ENCODE measurements around the gene TRAF3IP3. TPM values are rescaled to one million over a fixed set of nuclear protein-coding genes. Genes with fewer than 3 reads are reported as not detected.
A peak's percentile ranks its signal among the peaks of the same experiment; 100 is the strongest.

The TRAF3IP3 gene
- total and polyA plus RNA-seq, 2 of the 13 experiments (the other 11 are each of a cell fraction or from before 2014, with no cell fraction given), result not detected

DNA sequence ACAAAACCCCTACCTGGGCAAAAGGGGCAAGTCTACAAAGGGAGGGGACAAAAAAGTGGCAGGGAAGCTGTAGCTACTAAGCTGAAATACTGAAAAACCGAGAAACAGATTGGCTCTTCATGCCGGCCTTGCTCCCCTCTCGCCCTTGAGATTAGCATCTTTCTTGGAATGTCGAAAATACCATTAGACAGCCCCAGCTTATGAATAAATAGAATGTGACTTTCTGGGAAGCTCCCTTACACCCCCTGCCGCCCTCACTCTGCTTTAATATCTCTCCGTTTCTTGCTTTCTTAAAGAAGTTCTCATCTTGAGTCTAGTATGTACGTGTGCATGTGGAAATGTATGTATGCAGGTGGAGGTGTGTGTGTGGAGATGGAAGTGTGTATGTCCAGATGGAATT is 14.1 kb downstream of the TRAF3IP3 start (continued):
- TF ChIP-seq ZNF572 (CRISPR knock-in tag; IDR thresholded peaks at IDR 0.05), result no peak

DNA sequence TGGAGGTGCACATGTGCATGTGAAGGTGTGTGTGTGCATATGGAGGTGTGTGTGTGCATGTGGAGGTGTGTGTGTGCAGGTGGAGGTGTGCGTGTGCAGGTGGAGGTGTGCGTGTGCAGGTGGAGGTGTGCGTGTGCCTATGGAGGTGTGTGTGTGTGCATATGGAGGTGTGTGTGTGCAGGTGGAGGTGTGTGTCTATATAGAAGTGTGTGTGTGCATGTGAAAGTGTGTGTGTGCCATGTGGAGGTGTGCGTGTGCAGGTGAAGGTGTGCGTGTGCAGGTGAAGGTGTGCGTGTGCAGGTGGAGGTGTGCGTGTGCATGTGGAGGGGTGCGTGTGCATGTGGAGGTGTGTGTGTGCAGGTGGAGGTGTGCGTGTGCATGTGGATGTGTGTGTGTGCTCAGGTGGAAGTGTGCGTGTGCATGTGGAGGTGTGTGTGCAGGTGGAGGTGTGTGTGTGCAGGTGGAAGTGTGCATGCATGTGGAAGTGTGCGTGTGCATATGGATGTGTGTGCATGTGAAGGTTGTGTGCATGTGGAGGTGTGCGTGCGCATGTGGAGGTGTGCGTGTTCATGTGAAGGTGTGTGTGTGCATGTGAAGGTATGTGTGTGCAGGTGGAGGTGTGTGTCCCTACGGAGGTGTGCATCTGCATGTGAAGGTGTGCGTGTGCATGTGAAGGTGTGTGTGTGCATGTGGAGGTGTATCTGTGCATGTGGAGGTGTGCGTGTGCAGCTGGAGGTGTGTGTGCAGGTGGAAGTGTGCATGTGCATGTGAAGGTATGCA is 15.0 kb downstream of the TRAF3IP3 start:
- Histone ChIP-seq H3K27me3 (ENCODE audit: control insufficient read depth in 1 of 2, insufficient read depth in 2 of 2, low read length in 2 of 2) (peaks cover 1 to 6% of the 10 kb centered on the region in 2 experiments; a peak in 2 of 5 replicates), H3K9ac (ENCODE audit: insufficient read depth, low read depth, low read length) (no peak overlapping the region), H3K27ac (ENCODE audit: extremely low read length, insufficient read depth, low read length) (no peak overlapping the region), H3K9me3 (ENCODE audit: low read length) (peaks cover 8% of the 10 kb centered on the region; the same call in 1 of the 2 replicates), H2AFZ (ENCODE audit: low read length) (no peak overlapping the region), H3K4me1 (ENCODE audit: insufficient read depth, low read length) (no peaks in the 10 kb centered on the region), H3K79me2 (ENCODE audit: insufficient read depth, low read length) (no peaks in the 10 kb centered on the region), H4K20me1 (ENCODE audit: insufficient read depth, low read length) (no peaks in the 10 kb centered on the region), H3K4me3 (replicated peaks in 1 of 3; ENCODE audit: insufficient read depth in 1 of 3, low read depth in 2 of 3, low read length in 3 of 3) (no peak overlapping the region), H3K4me2 (ENCODE audit: low read depth, low read length) (no peak overlapping the region), H3K36me3 (replicated peaks in 1 of 2; ENCODE audit: control insufficient read depth in 1 of 2, insufficient read depth in 2 of 2, low read length in 2 of 2) (no peaks in the 10 kb centered on the region)
- FAIRE-seq, result no peak
- TF ChIP-seq, protein P1, sequence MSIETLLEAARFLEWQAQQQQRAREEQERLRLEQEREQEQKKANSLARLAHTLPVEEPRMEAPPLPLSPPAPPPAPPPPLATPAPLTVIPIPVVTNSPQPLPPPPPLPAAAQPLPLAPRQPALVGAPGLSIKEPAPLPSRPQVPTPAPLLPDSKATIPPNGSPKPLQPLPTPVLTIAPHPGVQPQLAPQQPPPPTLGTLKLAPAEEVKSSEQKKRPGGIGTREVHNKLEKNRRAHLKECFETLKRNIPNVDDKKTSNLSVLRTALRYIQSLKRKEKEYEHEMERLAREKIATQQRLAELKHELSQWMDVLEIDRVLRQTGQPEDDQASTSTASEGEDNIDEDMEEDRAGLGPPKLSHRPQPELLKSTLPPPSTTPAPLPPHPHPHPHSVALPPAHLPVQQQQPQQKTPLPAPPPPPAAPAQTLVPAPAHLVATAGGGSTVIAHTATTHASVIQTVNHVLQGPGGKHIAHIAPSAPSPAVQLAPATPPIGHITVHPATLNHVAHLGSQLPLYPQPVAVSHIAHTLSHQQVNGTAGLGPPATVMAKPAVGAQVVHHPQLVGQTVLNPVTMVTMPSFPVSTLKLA (IDR thresholded peaks at IDR 0.05), result peak; percentile 84
- no peak for TF ChIP-seq BRD4 (CRISPR knock-in tag; IDR thresholded peaks at IDR 0.05)
- TF ChIP-seq ZNF781 (CRISPR knock-in tag; IDR thresholded peaks at IDR 0.05; ENCODE audit: borderline replicate concordance, not compliant biosample characterization), result no peak
- in situ Hi-C loops (cut with HindIII; ENCODE audit: extremely low pct_ligation_motif_present, low pct_unique_long_range_greater_than_20kb), result no loop called here
- no TSS peak for BruUV-seq (replicated peaks)
- no peak for DNase-seq (ENCODE audit: low spot score)
- 86% methylated on average over 17 of the region's 17 CpGs for WGBS (ENCODE audit: low lambda C conversion rate)
- intact Hi-C loops (cut with micrococcal nuclease; ENCODE audit: unreplicated experiment), result no loop called here
- ATAC-seq, result no peak
- ChIA-PET CTCF (ENCODE audit: low intra/inter-chr PET ratio, low total read pairs) (no interaction called here), POLR2A (no interaction called here)

Measured in HepG2 (cell line).